HG03196 (cell line): Measurements from ENCODE around the gene OR2L8.

ENCODE experiments used
- ATAC-seq: cut with Tn5 transposase; IDR thresholded peaks from one replicate; pipeline ENCODE4 v1.9.1; 2021; ENCODE audit not compliant: unreplicated experiment

OR2L8 gene

GRCh38 chr1:247966532-247967204 lies 18.0 kb downstream of the OR2L8 start:
- ATAC-seq, result peak; percentile 70

DNA sequence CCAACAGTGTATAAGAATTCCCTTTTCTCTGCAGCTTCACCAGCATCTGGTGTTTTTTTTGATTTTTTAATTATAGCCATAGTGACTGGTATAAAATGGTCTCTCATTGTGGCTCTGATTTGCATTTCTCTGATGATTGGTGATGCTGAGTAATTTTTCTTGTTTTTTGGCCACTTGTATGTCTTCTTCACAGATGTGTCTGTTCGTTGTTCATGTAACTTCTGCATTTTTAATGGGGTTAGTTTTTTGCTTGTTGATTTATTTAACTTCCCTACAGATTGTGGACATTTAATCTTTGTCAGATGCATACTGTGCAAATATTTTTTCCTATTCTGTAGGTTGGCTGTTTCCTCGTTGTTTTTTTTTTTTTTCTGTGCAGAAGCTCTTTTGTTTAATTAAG lies 44.3 kb downstream of the OR2L8 start:
- ATAC-seq, result no peak

GRCh38 chr1:247998811-247999210 lies 50.2 kb downstream of the OR2L8 start:
- ATAC-seq, result no peak
